ENCODE data around the gene ICA1. TPM values are rescaled to one million over a fixed set of nuclear protein-coding genes. Genes with fewer than 3 reads are reported as not detected.

The ICA1 gene
- total RNA-seq, 2 donors from 2014 or later, result 71.2 to 115 TPM

- Histone ChIP-seq H3K4me1 (peaks cover 10% of the 10 kb centered on the region), H3K27ac (no peak overlapping the region), H3K4me3 (no peak overlapping the region), H3K27me3 (no peaks in the 10 kb centered on the region), H3K9me3 (no peaks in the 10 kb centered on the region), H3K36me3 (replicated peaks in 1 of 2; ENCODE audit: insufficient read depth in 1 of 2, low read depth in 2 of 2) (no peaks in the 10 kb centered on the region)
- ATAC-seq, result no peak
- DNase-seq, result no peak
- WGBS, 2 donors, result 73 to 79% methylated on average over 4 of the region's 4 CpGs
- TF ChIP-seq CTCF (IDR thresholded peaks at IDR 0.05) (no peak), POLR2A (IDR thresholded peaks at IDR 0.05) (no peak)
- intact Hi-C loops (cut with DNase I), result no loop called here
Observed at GRCh38 chr7:8209353-8209752, 52.6 kb downstream of the ICA1 start.

DNA sequence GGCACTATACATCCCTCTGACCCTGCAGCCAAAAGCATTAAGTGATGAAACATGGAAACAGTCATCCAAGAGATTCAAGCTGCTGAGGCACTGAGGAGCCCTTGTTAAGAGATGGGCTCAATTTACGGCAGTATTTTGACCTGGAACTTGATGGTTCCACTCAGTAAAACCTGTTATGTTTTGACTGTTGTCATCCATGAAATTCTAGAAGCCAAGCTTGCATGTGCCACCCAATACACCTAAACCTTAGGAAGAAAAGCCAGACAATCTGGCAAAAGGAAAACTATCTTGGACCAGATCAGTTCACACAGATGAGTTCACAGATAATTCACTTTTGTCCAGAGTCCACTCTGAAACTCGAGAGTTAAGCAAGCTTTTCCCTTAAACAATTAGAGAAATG, 53.2 kb downstream of the ICA1 start:
- intact Hi-C loops (cut with DNase I), result no loop called here
- H3K9me3 ChIP-seq, result no peaks in the 10 kb centered on the region
- no peak for TF ChIP-seq CTCF (IDR thresholded peaks at IDR 0.05)
- no peak for TF ChIP-seq POLR2A (IDR thresholded peaks at IDR 0.05)
- H3K36me3 ChIP-seq (replicated peaks in 1 of 2; ENCODE audit: insufficient read depth in 1 of 2, low read depth in 2 of 2), result no peaks in the 10 kb centered on the region
- DNase-seq (no peak), ATAC-seq (no peak)
- no peaks in the 10 kb centered on the region for H3K27me3 ChIP-seq
- H3K4me1 ChIP-seq, result peaks cover 10% of the 10 kb centered on the region
- no peak overlapping the region for H3K4me3 ChIP-seq
- WGBS, 2 donors, result 65 to 81% methylated on average over 2 of the region's 2 CpGs
- H3K27ac ChIP-seq, result no peak overlapping the region

DNA sequence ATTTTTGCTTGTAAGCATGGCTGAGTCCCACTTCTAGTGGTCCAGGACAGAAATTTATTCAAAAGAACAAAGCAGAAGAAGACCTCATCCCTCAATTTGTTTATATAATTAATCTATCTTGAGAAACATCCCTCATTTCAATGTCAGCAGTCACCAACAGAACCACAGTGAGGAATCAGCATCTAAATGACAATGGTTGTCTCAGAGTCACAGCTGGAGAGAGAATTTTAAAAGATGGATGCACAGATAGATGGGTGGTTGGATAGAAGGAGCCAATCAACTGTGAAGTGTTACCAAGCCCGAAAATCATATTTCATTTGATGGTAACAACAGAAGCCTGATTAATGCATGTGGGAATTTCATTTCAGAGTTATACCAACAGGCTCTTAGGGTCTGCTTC, 55.0 kb downstream of the ICA1 start:
- Histone ChIP-seq H3K27ac (no peak overlapping the region), H3K36me3 (replicated peaks in 1 of 2; ENCODE audit: insufficient read depth in 1 of 2, low read depth in 2 of 2) (no peaks in the 10 kb centered on the region), H3K4me3 (no peak overlapping the region), H3K9me3 (no peaks in the 10 kb centered on the region), H3K27me3 (no peaks in the 10 kb centered on the region), H3K4me1 (no peaks in the 10 kb centered on the region)
- no peak for ATAC-seq
- no peak for DNase-seq
- TF ChIP-seq CTCF (IDR thresholded peaks at IDR 0.05), result no peak
- no peak for TF ChIP-seq POLR2A (IDR thresholded peaks at IDR 0.05)
- 97 to 100% methylated on average over 1 of the region's 1 CpG for WGBS, 2 donors
- intact Hi-C loops (cut with DNase I), result no loop called here

DNA sequence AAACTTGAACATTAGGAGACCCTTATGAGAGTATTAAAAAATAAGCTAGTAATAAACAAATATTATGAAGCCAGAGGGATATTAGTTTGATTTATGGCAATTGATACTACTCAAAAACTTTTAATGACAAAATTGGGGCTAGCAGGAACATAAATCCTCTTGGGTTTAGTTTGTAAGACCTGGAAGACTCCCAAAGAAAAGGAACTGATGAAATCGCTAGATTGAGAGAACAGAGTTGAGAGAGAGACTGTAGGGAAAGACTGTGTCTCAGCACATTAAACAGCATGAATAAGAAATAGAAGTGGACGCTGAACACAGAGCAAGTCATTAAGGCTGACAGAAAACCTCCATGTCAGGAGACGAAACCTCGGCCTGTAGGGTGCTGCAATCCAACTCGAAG, 56.4 kb downstream of the ICA1 start:
- 81 to 90% methylated on average over 5 of the region's 5 CpGs for WGBS, 2 donors
- no peak for ATAC-seq
- TF ChIP-seq CTCF (IDR thresholded peaks at IDR 0.05) (no peak), POLR2A (IDR thresholded peaks at IDR 0.05) (no peak)
- H3K36me3 ChIP-seq (replicated peaks in 1 of 2; ENCODE audit: insufficient read depth in 1 of 2, low read depth in 2 of 2), result no peaks in the 10 kb centered on the region
- H3K4me1 ChIP-seq, result no peaks in the 10 kb centered on the region
- H3K27me3 ChIP-seq, result no peaks in the 10 kb centered on the region
- no peaks in the 10 kb centered on the region for H3K9me3 ChIP-seq
- no peak overlapping the region for H3K27ac ChIP-seq
- intact Hi-C loops (cut with DNase I), result no loop called here
- H3K4me3 ChIP-seq, result no peak overlapping the region
- DNase-seq, result no peak

DNA sequence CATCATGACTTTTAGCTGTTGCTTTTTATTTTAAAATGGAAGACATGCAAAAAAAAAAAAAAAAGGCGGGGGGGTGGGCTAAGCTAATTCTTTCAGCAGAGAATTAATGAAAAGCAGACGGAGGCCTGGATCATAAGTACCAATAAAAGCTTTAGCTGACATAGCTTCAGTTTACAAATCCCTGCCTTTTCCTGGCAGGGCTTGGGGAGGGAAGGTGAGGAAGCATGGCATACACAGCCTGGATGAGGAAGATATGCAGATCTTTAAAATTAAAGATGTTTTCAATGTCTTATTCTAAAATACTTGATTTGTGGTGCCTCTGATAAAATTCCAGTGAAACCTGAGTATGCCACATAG, 57.0 kb downstream of the ICA1 start:
- ATAC-seq (no peak), DNase-seq (no peak)
- no peaks in the 10 kb centered on the region for H3K36me3 ChIP-seq (replicated peaks in 1 of 2; ENCODE audit: insufficient read depth in 1 of 2, low read depth in 2 of 2)
- no peaks in the 10 kb centered on the region for H3K9me3 ChIP-seq
- H3K4me3 ChIP-seq, result no peak overlapping the region
- no peaks in the 10 kb centered on the region for H3K4me1 ChIP-seq
- intact Hi-C loops (cut with DNase I), result no loop called here
- no peak overlapping the region for H3K27ac ChIP-seq
- WGBS, 2 donors, result 87 to 89% methylated on average over 2 of the region's 2 CpGs
- no peaks in the 10 kb centered on the region for H3K27me3 ChIP-seq
- no peak for TF ChIP-seq POLR2A (IDR thresholded peaks at IDR 0.05)
- TF ChIP-seq CTCF (IDR thresholded peaks at IDR 0.05), result no peak

Measured in body of pancreas (tissue), 4 donors.